Measurements from ENCODE around the gene TP53RK.

TP53RK gene

GRCh38 chr20:46639587-46639986 lies 49.7 kb downstream of the TP53RK start:
- DNase-seq (ENCODE audit: low read depth, low spot score): no peak

GRCh38 chr20:46638898-46639274 lies 50.4 kb downstream of the TP53RK start:
- no peak for DNase-seq (ENCODE audit: low read depth, low spot score)

- DNase-seq (ENCODE audit: low read depth, low spot score): no peak
These were observed 50.9 kb downstream of the TP53RK start for GRCh38 chr20:46638134-46638897.

GRCh38 chr20:46637427-46638133 lies 51.7 kb downstream of the TP53RK start:
- no peak for DNase-seq (ENCODE audit: low read depth, low spot score)

- DNase-seq (ENCODE audit: low read depth, low spot score): no peak
These were observed 52.2 kb downstream of the TP53RK start for GRCh38 chr20:46637020-46637419.

- DNase-seq (ENCODE audit: low read depth, low spot score): no peak
These were observed 52.7 kb downstream of the TP53RK start for GRCh38 chr20:46636514-46636913.

GRCh38 chr20:46635514-46636136 lies 53.6 kb downstream of the TP53RK start:
- no peak for DNase-seq (ENCODE audit: low read depth, low spot score)

- DNase-seq (ENCODE audit: low read depth, low spot score): no peak
These were observed 54.7 kb downstream of the TP53RK start for GRCh38 chr20:46634528-46634927.
